CD4-positive, alpha-beta T cell treated with Interleukin-17A for 1 hour (primary cell): ENCODE measurements around the gene DNAJC7.
A peak's percentile ranks its signal among the peaks of the same experiment; 100 is the strongest.
"Not testable (repeated sequence)": the region's sequence is repeated elsewhere in the genome, so short reads cannot be mapped to it uniquely, and the experiment has no call there.

ENCODE experiments used
- DNase-seq: peaks from one replicate; pipeline ENCODE4 v3.0.0-alpha.2; 2020

DNAJC7 gene

GRCh38 chr17:41943492-41943891, 73.7 kb downstream of the DNAJC7 start:
- no peak for DNase-seq

GRCh38 chr17:41942626-41943373, 74.4 kb downstream of the DNAJC7 start:
- DNase-seq = no peak

- DNase-seq = no peak
Observed at GRCh38 chr17:41941168-41941567, 76.1 kb downstream of the DNAJC7 start.

GRCh38 chr17:41939693-41940090, 77.5 kb downstream of the DNAJC7 start:
- no peak for DNase-seq

- no peak for DNase-seq
Observed at GRCh38 chr17:41939044-41939692, 78.1 kb downstream of the DNAJC7 start.

- no peak for DNase-seq
Observed at GRCh38 chr17:41937970-41938954, 79.0 kb downstream of the DNAJC7 start.

- no peak for DNase-seq
Observed at GRCh38 chr17:41935641-41936040, 81.6 kb downstream of the DNAJC7 start.

- no peak for DNase-seq
Observed at GRCh38 chr17:41932816-41933389, 84.3 kb downstream of the DNAJC7 start.

- not testable (repeated sequence) for DNase-seq
Observed at GRCh38 chr17:41931715-41932114, 85.5 kb downstream of the DNAJC7 start.

- not testable (repeated sequence) for DNase-seq
Observed at GRCh38 chr17:41930833-41931156, 86.4 kb downstream of the DNAJC7 start.

GRCh38 chr17:41930009-41930832, 87.0 kb downstream of the DNAJC7 start, which contains the start of gene ODAD4:
Gene ODAD4, plus strand, starts transcription at chr17:41930617. Its CDS starts 107 bp downstream, at chr17:41930724.
- peak; percentile 97 for DNase-seq

GRCh38 chr17:41928693-41929251, 88.5 kb downstream of the DNAJC7 start:
- DNase-seq = no peak
